ENCODE measurements around the gene PTPRJ.

Gene PTPRJ

DNA sequence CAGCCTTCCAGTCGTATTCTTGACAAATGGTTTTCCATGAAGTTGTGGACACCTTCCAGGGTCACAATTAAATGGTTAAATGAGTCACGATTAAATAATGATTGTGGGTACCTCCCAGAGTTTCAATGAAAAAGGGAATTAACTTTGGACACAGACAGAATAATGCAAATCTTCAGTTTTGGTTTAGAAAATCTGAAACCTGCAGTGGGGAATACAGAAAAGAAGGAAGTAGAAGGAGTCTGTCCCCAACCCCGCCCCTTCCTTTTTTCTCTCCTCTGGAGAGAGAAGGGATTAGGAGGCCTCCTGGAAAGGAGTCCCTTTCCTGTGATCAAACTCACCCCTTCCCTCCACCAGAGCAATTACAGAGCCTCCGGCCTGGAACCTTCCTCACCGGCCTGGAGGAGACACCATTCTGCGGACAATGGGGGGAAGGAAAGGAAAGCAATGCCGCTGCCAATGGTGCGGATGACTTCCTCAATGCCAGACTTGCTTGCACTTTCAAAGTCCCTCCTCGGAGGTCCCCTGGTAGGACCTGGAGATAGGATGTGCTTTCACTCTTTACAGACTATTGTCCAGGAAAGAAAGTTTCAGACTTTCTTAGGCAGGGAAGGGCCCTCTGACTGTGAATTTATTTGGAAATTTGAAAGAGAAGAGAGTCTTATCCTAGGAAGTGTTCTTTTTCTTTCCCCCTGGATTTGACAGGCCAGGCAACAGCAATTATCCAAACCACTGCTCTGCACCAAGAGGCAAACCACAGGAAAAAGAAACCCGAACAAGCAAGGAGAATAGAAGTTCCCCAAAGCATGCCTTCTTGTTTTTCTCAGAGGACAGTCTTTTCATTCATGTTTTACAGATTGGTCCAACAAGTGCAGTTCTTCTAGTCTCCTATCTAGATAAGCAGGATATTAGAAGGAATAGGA lies 86.8 kb downstream of the PTPRJ start:
- no peak for DNase-seq (ENCODE audit: low spot score)

GRCh38 chr11:48073031-48073861 lies 92.9 kb downstream of the PTPRJ start:
- no peak for DNase-seq (ENCODE audit: low spot score)

DNA sequence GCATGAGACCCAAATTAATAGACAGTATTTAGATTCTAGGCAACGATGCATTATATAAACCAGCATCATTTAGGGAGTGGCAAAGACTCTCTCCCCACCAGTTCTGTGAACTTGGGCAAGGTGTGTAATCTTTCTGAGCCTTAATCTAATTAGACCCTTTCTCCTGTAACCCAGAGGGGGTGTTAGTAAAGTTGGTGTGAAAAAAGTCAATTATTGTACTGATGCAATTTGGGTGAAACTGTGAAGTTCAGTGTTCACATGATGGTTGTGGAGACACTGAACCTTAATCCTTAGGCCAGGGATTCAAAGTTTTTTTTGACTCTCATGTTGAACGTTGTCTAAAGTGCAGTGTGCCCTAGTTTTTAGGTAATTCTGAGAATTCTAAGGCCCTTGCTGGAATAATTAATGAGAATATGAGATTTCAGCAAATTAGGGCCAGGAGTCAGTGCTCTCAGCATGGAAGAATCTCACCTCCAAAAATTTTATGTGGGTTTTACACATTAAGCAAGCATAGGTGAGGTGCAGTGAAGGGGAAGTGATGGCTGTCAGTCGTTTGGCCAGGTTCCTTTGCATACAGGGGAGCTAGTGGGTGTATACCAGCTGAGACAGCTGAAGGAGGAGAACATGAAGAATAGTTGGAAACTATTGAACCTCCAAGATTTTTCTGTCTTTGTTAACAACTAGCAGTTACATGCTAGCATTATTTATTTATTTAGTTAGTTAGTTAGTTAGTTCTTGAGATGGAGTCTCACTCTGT lies 94.2 kb downstream of the PTPRJ start:
- DNase-seq (ENCODE audit: low spot score) = no peak

DNA sequence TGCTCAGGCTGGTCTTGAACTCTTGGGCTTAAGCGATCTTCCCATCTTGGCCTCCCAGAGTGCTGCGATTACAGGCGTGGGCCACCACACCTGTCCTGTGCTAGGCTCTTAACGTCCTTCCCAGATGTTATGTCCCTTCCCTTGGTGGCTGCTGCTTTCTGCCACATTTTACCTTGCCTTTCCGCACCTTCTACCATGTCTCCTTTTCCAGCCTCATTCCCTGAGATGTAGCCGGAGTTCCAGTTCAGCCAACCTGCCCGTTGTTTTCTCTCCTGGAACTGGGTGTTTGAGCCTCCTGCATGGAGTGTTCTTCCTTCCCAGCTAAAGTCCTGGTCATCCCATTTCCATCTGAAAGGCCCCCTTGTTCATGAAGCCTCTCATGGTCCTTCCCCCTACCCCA lies 95.3 kb downstream of the PTPRJ start:
- DNase-seq (ENCODE audit: low spot score) = no peak

- DNase-seq (ENCODE audit: low spot score) = no peak
These were observed 96.9 kb downstream of the PTPRJ start for GRCh38 chr11:48077251-48077650.

DNA sequence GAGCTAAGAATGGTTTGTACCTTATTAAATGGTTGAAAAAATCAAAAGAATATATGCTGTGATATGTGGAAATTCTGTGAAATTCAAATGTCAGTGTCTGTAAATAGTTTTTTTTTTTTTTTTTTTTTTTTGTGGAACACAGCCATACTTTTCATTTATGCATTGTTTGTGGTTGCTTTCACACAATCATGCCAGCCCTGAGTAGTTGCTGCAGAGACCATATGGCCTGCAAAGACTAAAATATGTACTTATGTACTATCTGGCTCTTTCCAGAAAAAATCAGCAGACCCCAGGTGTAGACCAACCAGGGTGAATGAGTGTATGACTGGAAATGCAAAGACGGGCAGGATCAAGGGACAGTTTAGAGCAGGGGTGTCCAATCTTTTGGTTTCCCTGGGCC lies 98.3 kb downstream of the PTPRJ start:
- no peak for DNase-seq (ENCODE audit: low spot score)

DNA sequence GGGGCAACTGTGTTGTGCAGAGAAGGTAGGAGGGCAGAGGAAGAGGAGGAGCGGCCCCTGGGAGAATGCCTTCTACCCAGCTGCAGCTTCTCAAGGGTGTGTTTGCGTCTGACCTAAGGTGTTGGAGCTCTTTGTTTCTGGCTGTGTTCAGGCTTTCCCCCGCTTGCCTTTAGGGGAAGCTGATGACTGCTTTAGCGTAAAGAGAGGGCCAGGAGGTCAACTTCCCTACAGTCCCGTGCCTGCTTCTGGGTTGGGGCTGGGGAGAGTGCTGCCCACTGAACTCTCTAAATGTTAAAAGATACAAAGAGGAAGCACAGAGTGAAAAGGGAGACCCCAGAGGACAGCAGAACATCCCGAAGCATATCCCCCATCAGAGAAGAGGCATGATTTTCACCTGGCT lies 99.2 kb downstream of the PTPRJ start:
- no peak for DNase-seq (ENCODE audit: low spot score)

DNA sequence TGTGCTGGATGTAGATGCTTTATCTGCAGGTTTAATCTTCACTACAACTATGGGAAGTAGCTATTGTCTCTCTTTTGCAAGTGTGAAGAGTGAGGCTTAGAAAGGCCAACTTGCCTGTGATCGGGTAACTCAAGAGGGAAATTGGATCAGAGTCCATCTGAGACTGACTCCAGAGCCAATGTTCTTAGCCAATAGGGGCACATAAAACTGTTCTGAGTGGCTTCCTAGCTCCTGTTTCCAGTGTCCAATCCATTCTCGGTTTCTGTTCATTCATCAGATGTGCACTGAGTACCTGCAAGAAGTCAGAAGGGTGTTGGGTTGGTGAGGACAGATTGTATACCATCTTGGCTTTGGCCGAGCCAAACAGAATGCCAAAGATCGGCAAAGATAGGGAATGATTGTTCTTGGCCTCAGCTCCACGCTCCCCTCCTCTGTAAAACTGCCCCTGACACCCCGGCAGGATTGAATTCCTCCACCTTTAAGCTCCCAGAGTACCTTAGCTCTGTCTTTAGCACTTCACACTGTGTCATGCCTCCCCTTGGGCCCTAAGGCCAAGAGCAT lies 100.0 kb downstream of the PTPRJ start:
- no peak for DNase-seq (ENCODE audit: low spot score)

DNA sequence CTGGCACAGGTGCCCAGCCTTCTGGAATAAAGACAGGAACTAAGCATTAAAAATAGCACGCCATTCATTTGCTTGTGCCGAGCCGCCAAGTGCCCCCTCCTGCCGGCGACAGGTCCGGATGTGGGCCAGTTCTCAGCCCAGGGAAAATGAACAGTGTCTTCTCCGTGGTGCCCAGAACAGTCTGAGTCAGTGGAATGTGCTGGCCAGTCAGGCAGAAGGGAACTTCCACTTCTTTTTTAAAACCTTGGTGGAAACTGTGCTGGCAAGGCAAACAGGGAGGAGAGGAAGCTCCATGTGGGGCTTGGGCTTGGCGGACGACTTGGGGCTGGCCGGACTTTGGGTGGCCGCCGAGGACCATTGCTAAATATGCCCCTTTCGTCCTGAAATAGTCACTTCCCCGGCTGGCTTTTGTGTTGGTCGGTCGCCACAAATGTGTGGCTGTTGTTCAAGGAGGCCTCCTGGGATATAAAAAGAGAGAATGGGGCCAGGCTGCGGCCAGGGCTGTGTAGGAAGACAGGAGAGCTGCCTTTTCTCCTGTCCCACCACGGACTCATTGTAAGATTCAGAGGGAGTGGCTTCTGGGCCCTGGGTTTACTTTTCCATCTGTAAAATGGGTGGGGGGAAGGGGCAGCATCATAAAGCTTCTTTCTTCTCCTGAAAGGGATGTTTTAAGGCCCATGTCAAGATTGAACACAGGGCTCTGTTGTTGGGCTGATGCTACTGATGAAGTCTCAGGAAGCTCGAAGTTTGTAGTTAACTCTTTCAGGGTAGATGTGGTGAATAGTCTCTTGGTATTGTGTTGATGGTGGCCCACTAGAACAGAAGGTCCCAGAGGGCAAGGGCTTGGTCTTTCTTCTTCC lies 101.0 kb downstream of the PTPRJ start:
- DNase-seq (ENCODE audit: low spot score) = no peak

DNA sequence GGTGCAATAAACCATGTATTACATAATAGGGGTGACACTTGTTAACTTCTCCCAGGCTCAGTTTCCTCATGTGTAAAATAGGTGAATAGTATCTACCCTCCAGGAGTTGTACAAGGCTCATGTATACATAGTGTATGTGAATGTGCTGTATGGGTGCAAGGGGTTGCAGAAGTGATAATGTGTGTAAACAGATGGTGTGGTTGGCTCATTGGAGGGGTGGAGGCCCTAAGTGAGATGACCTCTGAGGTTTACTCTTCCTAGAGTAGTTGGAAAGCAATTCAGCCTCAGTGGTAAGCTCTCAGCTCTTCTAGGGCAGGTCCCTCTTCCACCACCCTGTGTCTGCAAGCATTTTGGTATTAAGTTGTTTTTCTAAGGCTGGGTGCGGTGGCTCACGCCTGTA lies 102.4 kb downstream of the PTPRJ start:
- no peak for DNase-seq (ENCODE audit: low spot score)

DNA sequence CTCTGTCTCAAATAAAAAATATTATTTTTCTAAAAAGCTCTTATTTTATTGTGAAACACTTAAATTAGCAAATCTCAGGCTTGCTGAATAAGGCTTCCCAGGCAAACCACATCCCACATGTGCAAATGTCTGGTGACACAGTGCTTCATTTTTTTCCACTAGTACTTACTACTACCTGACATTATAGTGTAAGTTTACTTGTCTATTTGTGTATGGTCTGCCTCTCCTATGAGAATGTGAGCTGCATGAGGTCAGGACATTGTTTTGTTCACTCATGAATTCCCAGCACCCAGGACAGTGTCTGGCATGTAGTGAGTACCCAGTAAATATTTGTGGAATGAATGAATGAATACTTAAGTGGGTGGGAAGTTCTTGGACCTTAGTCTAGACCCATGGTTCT lies 103.1 kb downstream of the PTPRJ start:
- no peak for DNase-seq (ENCODE audit: low spot score)

GRCh38 chr11:48085688-48086087 lies 105.3 kb downstream of the PTPRJ start:
- DNase-seq (ENCODE audit: low spot score) = no peak

GRCh38 chr11:48087422-48087821 lies 107.1 kb downstream of the PTPRJ start:
- no peak for DNase-seq (ENCODE audit: low spot score)

- DNase-seq (ENCODE audit: low spot score) = no peak
These were observed 107.8 kb downstream of the PTPRJ start for GRCh38 chr11:48087974-48088681.

DNA sequence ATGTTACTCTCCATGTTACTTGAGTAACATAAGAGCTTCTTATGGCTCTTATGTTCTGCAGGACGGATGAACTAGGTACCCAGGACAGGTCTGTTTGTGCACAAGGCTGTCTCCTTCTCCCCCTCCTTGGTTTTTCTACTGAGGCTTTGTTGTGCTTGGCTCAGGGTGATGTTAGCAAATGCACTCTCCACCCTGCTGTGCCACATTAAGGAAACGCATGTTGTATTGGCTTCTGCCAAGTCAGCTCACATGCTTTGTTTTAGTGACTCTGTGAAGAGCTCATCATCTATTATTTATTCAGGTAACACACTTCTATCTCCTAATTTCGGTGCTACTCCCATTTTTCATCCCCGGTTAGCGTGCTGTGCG lies 108.3 kb downstream of the PTPRJ start:
- DNase-seq (ENCODE audit: low spot score) = no peak

- no peak for DNase-seq (ENCODE audit: low spot score)
These were observed 109.8 kb downstream of the PTPRJ start for GRCh38 chr11:48090174-48090573.

GRCh38 chr11:48091426-48092102 lies 111.2 kb downstream of the PTPRJ start:
- DNase-seq (ENCODE audit: low spot score) = no peak

DNA sequence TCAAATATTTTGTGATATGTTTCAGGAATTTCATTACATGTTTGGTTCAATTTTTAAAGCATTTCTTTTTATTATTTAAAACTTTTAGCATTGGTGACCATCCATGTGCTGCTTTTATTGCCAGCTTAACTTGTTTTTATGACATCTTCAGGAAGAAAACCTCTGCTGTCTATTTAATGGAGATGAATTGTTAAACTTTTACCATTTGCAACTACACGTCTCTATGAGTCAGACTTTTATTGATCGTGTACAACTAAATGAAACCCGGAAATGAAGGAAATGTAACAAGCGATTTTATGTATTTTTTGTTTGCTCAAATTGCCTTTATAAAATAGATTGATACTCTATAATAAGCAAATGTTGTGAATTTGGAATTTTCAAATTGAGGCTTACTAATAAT lies 113.0 kb downstream of the PTPRJ start:
- peak; percentile 70 for DNase-seq (ENCODE audit: low spot score)

DNA sequence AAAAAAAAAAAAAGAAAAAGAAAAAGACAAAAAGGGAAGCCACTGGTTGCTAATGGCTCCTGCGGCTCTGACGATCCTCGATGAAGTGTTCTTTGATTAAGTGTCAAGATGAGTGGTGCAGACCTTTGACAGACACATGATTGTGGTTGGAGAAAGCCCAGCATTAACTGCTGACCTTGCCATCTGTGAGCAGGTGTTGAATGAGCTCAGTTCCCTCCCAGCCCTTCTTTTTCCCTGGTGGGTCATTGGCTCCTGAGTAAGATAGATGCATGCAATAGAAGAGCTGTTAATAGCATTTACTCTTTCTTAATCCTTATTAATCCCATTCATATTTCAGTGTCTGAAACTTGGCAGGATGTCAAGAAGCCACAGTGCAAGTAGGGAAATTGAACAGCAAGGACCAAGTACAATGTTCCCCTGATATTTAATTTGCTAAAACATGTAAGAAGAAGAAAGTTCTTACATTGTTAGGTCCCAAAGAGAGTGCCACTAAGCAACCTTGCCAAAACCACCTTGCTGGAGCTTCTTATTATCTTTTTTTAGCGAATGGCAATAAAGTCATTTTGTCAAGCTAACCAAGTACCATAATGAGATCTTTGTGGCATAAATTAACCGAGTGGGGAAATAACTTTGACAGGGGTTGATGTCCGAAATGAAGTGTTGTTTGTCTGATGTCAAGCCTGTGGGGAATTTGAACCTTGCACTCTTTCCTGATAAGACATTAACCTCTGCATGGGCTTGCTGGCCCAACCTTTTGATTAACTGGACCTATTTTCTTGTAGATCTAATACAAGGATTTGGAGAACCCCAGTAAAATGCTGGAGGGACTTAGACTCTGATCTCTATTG lies 113.7 kb downstream of the PTPRJ start:
- DNase-seq (ENCODE audit: low spot score) = peak; percentile 40
